Stomach smooth muscle (tissue), 2 donors: ENCODE results near the gene TRAPPC6A.

Experiments
- H3K27ac ChIP-seq: one replicate; pipeline ENCODE4 v1.7.0; 2013; ENCODE audit warnings: mild to moderate bottlenecking, low read length, inconsistent platforms
- H3K27me3 ChIP-seq, 2 donors: one replicate each; pipeline ENCODE4 v1.7.0; 2013; ENCODE audit warnings: low read length in 2 of 2; ENCODE audit not compliant: insufficient read depth in 2 of 2, control insufficient read depth in 1 of 2
- H3K36me3 ChIP-seq, 2 donors: one replicate each; pipeline ENCODE4 v1.7.0; 2013; ENCODE audit warnings: low read length in 2 of 2; ENCODE audit not compliant: control insufficient read depth in 2 of 2, insufficient read depth in 2 of 2
- H3K4me1 ChIP-seq: one replicate; pipeline ENCODE4 v1.7.0; 2013; ENCODE audit warnings: low read length; ENCODE audit not compliant: control insufficient read depth, insufficient read depth
- H3K4me3 ChIP-seq, 2 donors: one replicate each; pipeline ENCODE4 v1.7.0; 2013; ENCODE audit warnings: low read length in 2 of 2
- H3K9ac ChIP-seq, 2 donors: one replicate each; pipeline ENCODE4 v1.7.0; 2013; ENCODE audit warnings: low read length in 2 of 2, mild to moderate bottlenecking in 1 of 2
- H3K9me3 ChIP-seq, 2 donors: one replicate each; pipeline ENCODE4 v1.7.0; 2013; ENCODE audit warnings: low read length in 2 of 2; ENCODE audit not compliant: control insufficient read depth in 2 of 2
- donor health status: healthy.
- donor health status: Pancreatic carcinoma.

The TRAPPC6A gene

DNA sequence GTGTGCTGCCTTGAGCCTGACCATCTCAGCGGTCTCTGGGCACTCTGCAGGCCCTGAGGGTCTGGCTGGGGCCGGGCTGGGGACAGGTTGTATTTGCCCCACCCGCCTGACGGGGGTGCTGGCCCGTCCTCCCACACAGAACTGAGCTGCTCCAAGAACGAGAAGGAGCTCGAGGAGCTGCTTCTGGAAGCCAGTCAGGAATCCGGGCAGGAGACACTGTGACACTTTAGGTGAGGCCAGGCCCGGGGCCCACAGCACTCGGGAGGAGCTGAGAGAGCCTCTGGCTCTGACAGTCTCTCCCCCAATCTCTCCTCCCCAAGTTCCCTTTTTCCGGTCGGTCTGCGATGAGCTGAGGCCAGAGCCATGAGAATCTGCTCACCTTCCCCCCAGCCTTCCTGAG, 31.8 kb downstream of the TRAPPC6A start:
- Histone ChIP-seq H3K27ac (no peak overlapping the region), H3K27me3 (peaks cover 10% of the 10 kb centered on the region in 2 donors), H3K36me3 (peaks cover 4 to 26% of the 10 kb centered on the region in 2 donors), H3K4me3 (no peak overlapping the region), H3K9ac (no peak overlapping the region), H3K9me3 (no peaks in the 10 kb centered on the region), H3K4me1 (no peaks in the 10 kb centered on the region)

DNA sequence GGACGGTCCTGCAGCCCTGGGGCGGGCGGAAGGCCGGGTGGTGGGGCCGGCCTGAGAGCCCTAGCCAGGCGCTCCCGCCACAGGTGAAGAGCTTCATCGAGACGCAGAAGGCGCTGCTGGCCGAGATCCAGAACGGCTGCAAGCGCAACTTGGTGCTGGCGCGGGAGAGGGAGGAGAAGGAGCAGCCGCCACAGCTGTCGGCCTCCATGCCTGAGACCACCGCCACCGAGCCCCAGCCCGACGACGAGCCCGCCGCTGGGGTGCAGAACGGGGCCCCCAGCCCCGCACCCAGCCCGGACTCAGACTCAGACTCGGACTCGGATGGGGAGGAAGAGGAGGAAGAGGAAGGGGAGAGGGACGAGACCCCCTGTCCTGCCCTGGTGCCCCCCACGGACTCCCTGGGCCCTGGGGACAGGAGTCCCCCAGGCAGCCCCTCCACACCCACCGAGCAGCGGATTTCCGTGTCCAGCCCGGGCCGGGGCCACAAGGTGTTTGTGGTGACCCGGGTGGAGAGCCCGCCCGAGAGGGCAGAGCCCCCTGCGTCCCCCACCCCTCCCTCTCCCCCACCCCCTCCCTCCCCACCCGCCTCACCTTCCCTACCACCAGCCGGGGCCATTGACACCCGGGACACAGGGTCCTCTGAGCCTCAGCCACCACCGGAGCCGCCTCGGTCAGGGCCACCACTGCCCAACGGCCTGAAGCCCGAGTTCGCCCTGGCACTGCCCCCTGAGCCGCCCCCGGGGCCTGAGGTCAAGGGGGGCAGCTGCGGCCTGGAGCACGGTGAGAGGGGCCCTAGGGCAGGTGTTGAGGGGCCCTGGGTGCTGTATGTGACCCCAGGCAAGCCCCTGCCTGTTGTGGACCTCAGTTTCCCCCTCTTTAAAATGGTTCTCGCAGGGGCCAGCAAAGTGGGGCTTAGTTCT, 32.5 kb downstream of the TRAPPC6A start:
- Histone ChIP-seq H3K27me3 (peaks cover 2 to 3% of the 10 kb centered on the region in 2 donors), H3K9me3 (no peaks in the 10 kb centered on the region), H3K36me3 (peaks cover 4 to 26% of the 10 kb centered on the region in 2 donors), H3K27ac (no peak overlapping the region), H3K4me3 (no peak overlapping the region), H3K4me1 (no peaks in the 10 kb centered on the region), H3K9ac (no peak overlapping the region)

DNA sequence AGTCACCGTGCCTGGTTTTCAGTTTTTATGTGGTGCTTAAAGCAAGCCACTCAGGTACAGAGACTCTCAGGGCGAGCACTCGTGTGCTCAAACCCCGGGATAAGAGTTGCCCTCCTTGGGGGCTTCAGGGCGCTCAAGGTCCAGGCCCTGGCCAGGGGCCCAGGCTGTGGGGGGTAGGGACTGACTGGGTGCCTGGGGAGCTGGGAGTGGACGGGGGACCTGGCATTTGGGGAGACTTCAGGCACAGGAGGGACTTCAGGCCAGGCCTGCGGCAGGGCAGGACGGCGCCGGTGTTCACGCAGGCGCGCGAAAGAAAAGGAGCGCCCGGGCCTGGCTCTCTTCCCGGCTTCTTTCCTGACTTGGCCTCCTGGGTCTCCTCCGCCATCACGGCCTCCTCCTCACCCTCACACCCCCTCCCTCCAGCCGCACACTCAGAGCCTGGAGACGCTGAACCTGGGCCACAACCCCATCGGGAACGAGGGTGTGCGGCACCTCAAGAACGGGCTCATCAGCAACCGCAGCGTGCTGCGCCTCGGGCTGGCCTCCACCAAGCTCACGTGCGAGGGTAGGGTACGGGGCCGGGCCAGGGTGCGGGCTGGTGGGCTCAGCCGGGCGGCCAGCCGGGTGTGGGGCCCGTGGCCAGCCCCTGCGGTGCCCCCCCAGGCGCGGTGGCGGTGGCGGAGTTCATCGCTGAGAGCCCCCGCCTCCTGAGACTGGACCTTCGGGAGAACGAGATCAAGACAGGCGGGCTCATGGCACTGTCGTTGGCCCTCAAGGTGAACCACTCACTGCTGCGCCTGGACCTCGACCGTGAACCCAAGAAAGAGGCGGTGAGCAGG, 33.4 kb downstream of the TRAPPC6A start:
- no peak overlapping the region for H3K4me3 ChIP-seq
- no peak overlapping the region for H3K27ac ChIP-seq
- H3K27me3 ChIP-seq, result no peaks in the 10 kb centered on the region
- no peaks in the 10 kb centered on the region for H3K9me3 ChIP-seq
- peaks cover 4 to 26% of the 10 kb centered on the region in 2 donors for H3K36me3 ChIP-seq
- no peaks in the 10 kb centered on the region for H3K4me1 ChIP-seq
- H3K9ac ChIP-seq, result no peak overlapping the region

DNA sequence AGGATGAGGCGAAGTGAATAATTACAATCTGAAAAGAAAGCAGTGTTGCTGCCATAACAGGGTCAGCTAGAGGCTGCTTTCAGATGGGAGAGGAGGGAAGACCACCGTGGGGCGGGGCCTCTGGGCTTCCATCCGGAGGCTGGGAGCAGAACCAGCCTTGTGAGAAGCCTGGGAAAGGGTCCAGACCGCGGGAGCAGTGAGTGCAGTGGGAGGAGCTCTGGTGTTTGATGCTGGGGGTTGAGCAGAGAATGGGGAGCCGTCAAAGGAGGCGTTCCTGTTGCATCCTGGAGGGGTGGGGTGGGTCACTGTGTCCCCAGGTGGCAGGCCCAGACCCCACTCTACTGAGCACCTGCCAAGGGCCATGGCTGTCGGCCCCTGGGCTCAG, 35.3 kb downstream of the TRAPPC6A start:
- Histone ChIP-seq H3K27me3 (no peaks in the 10 kb centered on the region), H3K9me3 (no peaks in the 10 kb centered on the region), H3K9ac (no peak overlapping the region), H3K4me1 (peaks cover 2% of the 10 kb centered on the region), H3K36me3 (peaks cover 4 to 26% of the 10 kb centered on the region in 2 donors), H3K4me3 (no peak overlapping the region), H3K27ac (no peak overlapping the region)

DNA sequence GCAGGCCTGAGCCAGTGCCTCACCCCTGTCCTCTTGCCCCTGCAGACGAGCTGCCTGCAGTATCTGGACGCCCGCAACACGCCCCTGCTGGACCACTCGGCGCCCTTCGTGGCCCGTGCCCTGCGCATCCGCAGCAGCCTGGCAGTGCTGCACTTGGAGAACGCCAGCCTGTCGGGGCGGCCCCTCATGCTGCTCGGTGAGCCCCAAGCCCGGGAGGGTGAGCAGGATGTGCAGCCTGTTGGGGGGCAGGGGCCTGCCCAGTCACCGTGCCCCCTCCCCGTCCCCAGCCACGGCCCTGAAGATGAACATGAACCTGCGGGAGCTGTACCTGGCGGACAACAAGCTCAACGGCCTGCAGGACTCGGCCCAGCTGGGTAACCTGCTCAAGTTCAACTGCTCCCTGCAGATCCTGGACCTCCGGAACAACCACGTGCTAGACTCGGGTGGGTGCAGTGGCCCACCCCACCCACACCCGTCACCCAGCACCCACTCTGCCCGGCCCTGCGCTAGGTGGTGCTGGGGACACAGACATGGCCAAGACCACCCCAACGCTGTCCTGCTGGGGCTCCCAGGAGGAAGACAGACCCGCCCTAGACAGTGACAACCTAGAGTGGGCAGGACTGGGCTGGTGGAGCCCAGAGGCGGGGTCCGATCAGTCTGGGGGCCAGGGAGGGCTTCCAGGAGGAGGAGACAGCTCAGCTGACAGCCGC, 35.9 kb downstream of the TRAPPC6A start:
- no peaks in the 10 kb centered on the region for H3K9me3 ChIP-seq
- no peak overlapping the region for H3K4me3 ChIP-seq
- peaks cover 6% of the 10 kb centered on the region for H3K4me1 ChIP-seq
- no peaks in the 10 kb centered on the region for H3K27me3 ChIP-seq
- H3K9ac ChIP-seq, result no peak overlapping the region
- peaks cover 4 to 25% of the 10 kb centered on the region in 2 donors for H3K36me3 ChIP-seq
- H3K27ac ChIP-seq, result no peak overlapping the region

DNA sequence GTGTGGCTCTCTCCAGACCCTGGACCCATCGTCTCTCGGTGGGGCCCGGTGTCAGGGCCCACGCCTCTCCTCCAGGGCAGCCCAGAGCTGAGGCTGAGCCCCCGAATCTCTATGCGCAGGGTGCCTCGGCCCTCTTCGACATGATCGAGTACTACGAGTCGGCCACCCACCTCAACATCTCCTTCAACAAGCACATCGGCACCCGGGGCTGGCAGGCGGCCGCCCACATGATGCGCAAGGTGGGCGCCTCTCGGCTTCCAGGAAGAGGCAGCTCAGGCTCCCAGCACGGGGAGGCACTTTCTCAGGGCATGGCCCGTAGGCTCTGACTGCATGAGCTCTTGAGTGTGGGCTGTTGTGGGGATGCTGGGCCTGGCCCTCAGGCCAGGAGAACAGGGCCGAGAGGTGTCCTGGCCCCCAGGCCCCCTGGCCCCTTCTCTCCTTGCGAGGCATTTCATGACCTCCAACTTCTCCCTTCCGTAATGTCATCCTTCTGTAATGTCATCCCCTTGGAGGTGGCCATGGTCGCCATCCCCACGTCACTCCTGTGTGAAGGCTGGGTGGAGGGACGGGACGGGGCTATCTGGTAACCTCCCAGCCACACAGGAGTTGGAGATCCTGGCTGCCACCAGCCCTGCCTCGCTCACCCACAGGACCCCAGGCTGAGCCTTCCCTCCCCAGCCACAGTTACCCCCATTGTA, 36.7 kb downstream of the TRAPPC6A start:
- no peaks in the 10 kb centered on the region for H3K27me3 ChIP-seq
- H3K9me3 ChIP-seq, result no peaks in the 10 kb centered on the region
- no peak overlapping the region for H3K4me3 ChIP-seq
- H3K36me3 ChIP-seq, result peaks cover 4 to 24% of the 10 kb centered on the region in 2 donors
- H3K4me1 ChIP-seq, result peaks cover 14% of the 10 kb centered on the region
- no peak overlapping the region for H3K9ac ChIP-seq
- H3K27ac ChIP-seq, result no peak overlapping the region

DNA sequence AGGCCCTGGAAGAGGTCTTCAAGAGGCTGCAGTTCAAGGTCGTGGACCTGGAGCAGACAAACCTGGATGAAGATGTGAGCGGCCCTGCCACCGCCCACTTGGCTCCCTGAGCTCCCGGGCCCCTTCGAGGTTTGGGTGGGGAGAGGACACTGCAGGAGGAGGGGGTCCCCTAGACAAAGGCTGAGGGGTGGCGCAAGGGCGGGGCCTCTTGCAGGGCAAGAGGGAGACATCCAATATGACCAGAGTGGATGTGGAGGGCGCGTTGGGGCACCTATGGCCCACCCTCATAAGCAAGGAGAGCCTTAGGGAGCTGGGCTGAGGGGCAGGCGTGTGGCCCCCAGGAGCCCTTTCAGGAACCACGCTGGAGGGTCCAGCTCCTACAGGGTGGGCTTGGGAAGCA, 37.5 kb downstream of the TRAPPC6A start:
- no peak overlapping the region for H3K27ac ChIP-seq
- H3K36me3 ChIP-seq, result peaks cover 4 to 24% of the 10 kb centered on the region in 2 donors
- no peak overlapping the region for H3K9ac ChIP-seq
- H3K27me3 ChIP-seq, result no peaks in the 10 kb centered on the region
- H3K4me3 ChIP-seq, result no peak overlapping the region
- no peaks in the 10 kb centered on the region for H3K9me3 ChIP-seq
- peaks cover 16% of the 10 kb centered on the region for H3K4me1 ChIP-seq

DNA sequence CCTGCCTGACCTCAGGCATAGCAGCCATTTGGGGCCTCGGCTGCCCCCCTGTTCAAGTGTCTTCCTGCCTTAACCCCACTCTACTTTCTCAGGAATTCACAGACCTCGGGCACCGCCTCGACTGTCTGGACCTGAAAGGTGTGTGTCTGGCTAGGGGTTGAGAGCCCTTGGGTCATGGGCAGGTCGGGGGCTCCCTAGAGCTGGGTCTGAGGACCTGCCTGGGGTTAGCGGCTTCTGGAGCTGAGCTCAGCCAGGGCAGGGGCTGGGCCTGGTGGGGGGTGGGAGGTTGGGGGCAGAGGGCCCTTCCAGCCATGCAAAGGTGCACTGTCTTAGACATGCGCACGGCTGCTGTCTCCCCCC, 37.9 kb downstream of the TRAPPC6A start:
- Histone ChIP-seq H3K36me3 (peaks cover 4 to 24% of the 10 kb centered on the region in 2 donors), H3K4me3 (no peak overlapping the region), H3K27ac (no peak overlapping the region), H3K9me3 (no peaks in the 10 kb centered on the region), H3K27me3 (no peaks in the 10 kb centered on the region), H3K9ac (no peak overlapping the region), H3K4me1 (peaks cover 16% of the 10 kb centered on the region)

DNA sequence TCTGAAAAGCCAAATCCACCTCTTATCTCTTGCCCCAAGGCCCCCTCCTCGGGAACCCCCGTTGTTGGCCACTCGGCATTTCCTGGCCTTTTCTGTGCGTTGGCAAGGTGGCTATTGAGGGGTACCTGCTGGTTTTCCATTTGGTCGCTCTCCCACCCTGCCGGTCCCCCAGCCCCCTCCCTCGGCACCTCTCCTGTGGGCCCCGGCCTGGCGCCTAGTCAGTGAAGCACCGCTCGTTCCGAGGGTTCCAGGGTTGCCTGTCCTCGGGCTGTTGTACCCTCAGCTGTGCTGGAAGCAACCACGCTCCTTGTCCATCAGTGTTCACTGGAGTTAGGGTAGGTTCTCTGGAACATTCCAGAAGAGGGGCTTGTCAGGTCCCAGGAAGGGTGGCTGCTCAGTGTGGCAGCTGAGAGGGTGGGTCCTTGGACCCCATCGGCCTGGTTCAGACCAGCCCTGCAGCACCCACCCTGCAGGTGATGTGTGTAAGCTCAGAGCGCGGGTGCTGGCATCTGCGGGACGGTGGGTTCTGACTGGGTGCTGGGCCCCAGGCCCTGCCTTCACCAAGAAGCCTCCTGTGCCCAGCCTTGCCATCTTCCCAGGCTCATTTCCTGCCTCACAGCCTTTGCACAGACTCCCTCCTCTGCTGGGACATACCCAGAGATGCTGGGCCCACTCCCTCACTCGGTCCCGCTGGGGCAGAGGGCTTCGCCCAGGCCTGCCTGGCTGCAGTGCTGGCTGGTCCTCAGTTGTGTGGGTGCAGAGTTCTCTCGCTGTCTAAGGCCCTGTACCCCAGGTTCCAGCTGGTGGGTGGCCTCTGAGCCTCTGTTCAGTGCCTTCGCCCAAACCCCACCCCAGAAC, 38.5 kb downstream of the TRAPPC6A start:
- Histone ChIP-seq H3K4me1 (peaks cover 16% of the 10 kb centered on the region), H3K9ac (no peak overlapping the region), H3K27me3 (no peaks in the 10 kb centered on the region), H3K36me3 (peaks cover 4 to 19% of the 10 kb centered on the region in 2 donors), H3K4me3 (no peak overlapping the region), H3K27ac (no peak overlapping the region), H3K9me3 (no peaks in the 10 kb centered on the region)
